Suprapubic skin (tissue), 4 donors: ENCODE results near the gene NT5E.

Experiments used
- CTCF ChIP-seq, 2 donors: fragments of 200-600 bp in 1 of 2; fragments of 450-650 bp in 1 of 2; sonication (generic) in 1 of 2; IDR thresholded peaks; one replicate each; pipeline ENCODE4 v1.5.1; 2016 to 2019; ENCODE audit warnings: antibody characterized with exemption in 2 of 2, mild to moderate bottlenecking in 1 of 2, moderate library complexity in 1 of 2
- EP300 ChIP-seq: sonication (generic); formaldehyde crosslinking; IDR thresholded peaks from one replicate; pipeline ENCODE4 v1.6.1; 2017; ENCODE audit warnings: antibody characterized with exemption
- POLR2A ChIP-seq, 2 donors: fragments of 450-650 bp; IDR thresholded peaks; one replicate each; pipeline ENCODE4 v1.6.1; 2017; ENCODE audit warnings: antibody characterized with exemption in 2 of 2, mild to moderate bottlenecking in 2 of 2, moderate library complexity in 2 of 2
- POLR2AphosphoS5 ChIP-seq, 3 donors: sonication (generic); formaldehyde crosslinking; IDR thresholded peaks; one replicate each; pipeline ENCODE4 v1.6.1; 2017; ENCODE audit warnings: antibody characterized with exemption in 3 of 3

- TF ChIP-seq CTCF (IDR thresholded peaks at IDR 0.05) (no peak), POLR2AphosphoS5 (IDR thresholded peaks at IDR 0.05) (no peak), EP300 (no peak), POLR2A (IDR thresholded peaks at IDR 0.05) (no peak)
These were observed 33.1 kb upstream of the NT5E start for GRCh38 chr6:85416766-85417165.
